Activated naive CD4-positive, alpha-beta T cell treated with anti-CD3 and anti-CD28 coated beads, Interleukin-2, amount 50 U/mL, for 72 hours (primary cell): ENCODE measurements around the gene CACUL1. TPM values are rescaled to one million over a fixed set of nuclear protein-coding genes. Genes with fewer than 3 reads are reported as not detected.
A peak's percentile ranks its signal among the peaks of the same experiment; 100 is the strongest.
"Not testable (repeated sequence)": the region's sequence is repeated elsewhere in the genome, so short reads cannot be mapped to it uniquely, and the experiment has no call there.

Experiments
- ATAC-seq, 2 donors: fragments of 150-1000 bp; cut with Tn5 transposase; 2 replicates each; pipeline ENCODE4 v1.10.0; 2021; ENCODE audit warnings: mild to moderate bottlenecking in 2 of 2, moderate library complexity in 2 of 2
- DNase-seq, 2 donors: peaks; one replicate each; pipeline ENCODE4 v3.0.0; 2021 to 2022; ENCODE audit warnings: low spot score in 2 of 2
- H3K27ac Mint-ChIP-seq, 2 donors: one replicate each; pipeline ENCODE4 v1.8.0; 2022; ENCODE audit warnings: mild to moderate bottlenecking in 2 of 2, mixed read lengths in 2 of 2
- H3K36me3 Mint-ChIP-seq, 2 donors: one replicate each; pipeline ENCODE4 v1.8.0; 2022; ENCODE audit warnings: mixed read lengths in 2 of 2
- H3K9me3 Mint-ChIP-seq, 2 donors: one replicate each; pipeline ENCODE4 v1.8.0; 2022; ENCODE audit warnings: mixed read lengths in 2 of 2
- total RNA-seq, 2 donors: library from RNA; stranded (reverse); gene quantifications; one replicate each; pipeline ENCODE4 v1.2.3, GENCODE V29; 2022

Gene CACUL1
- 10 to 100 TPM; 22.5 to 29.4 TPM for total RNA-seq

DNA sequence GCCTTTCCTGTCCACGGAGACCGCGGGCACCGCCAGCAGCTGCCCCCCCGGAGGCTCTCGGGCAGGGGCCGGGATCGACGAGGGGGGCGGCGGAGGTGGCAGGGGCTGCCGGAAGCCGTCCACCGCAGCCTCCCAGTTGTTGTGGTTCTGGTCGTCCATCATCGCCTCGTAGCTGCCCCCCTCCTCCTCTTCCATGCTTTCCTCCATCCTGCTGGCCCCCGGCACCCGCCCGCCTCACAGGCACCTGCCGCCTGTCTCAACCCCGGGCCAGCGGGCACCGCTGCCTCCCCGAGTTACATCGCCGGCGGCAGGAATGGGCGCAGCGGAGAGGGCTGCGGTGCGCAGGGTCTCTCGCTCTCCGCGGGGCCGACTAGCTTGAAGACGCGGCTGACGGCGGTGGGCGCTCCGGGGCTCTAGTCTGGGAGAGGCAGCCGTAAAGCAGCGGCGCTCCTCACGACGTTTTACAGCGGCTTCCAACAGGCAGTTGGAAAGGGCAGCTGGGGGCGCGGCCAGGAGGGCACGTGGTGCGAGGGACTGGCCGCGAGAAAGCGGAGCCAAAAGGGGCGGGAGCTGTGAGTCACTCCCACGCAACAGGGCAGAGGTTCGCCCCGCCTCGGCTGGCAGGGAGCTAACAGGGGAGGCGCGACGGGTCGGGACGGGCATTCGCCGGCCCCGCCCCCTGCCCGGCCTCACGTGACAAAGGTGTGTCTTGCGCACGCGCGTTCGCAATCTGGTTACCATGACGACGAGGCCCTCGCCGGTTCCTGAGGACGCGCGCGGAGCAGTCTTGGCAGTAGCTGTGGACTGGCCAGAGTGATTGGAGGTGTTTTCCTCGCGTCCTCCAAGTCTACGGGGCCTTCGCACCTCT is at the start of gene CACUL1:
Gene CACUL1 (minus strand): TSS at position 415 of the 868 bp plus-strand sequence. CDS start 208 bp downstream, at position 207.
- peak; percentile 96 to 99 for ATAC-seq
- no peaks in the 10 kb centered on the region for H3K9me3 Mint-ChIP-seq
- H3K36me3 Mint-ChIP-seq: peaks cover 8% of the 10 kb centered on the region in 2 donors
- H3K27ac Mint-ChIP-seq: peak within 1 kb of the TSS; percentile 94 to 97
- DNase-seq: peak; percentile 99 to 100

GRCh38 chr10:118804262-118804773 is 49.5 kb upstream of the CACUL1 start:
- ATAC-seq: no peak
- no peaks in the 10 kb centered on the region for H3K9me3 Mint-ChIP-seq
- no peak for DNase-seq
- no peaks in the 10 kb centered on the region for H3K36me3 Mint-ChIP-seq
- H3K27ac Mint-ChIP-seq: no peak overlapping the region

DNA sequence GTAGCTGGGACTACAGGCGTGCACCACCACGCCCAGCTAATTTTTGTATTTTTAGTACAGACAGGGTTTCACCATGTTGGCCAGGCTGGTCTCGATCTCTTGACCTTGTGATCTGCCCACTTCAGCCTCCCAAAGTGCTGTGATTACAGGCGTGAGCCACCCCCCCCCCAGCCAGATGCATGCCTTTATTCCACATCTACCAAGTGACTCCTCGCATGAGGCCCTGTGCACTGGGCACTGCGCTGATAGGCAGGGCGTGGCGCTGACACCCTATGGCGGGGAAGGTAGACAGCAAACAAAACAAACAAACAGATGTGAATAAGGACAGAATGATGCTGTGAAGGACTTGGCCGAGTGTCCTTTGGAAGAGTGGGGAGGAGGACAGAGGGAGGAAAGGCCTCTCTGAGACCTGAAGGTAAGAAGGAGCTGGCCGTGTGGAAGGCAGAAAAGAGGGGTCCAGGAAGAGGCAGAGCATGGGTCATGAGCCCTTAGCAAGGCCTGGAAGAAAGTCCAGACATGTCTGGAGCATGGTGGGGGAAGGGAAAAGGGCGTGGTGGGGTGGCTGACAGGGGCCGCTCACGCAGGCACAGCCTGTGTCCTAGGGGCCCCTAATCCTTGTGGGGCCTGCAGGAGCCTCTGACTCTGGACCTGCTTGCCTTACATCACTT is 47.5 kb upstream of the CACUL1 start:
- peak in 1 of 2 donors; percentile 25 for DNase-seq
- no peaks in the 10 kb centered on the region for H3K36me3 Mint-ChIP-seq
- peak overlapping the region in 1 of 2 donors; percentile 2 for H3K27ac Mint-ChIP-seq
- ATAC-seq: no peak
- H3K9me3 Mint-ChIP-seq: no peaks in the 10 kb centered on the region

- no peaks in the 10 kb centered on the region for H3K36me3 Mint-ChIP-seq
- DNase-seq: peak in 1 of 2 donors; percentile 28
- H3K9me3 Mint-ChIP-seq: no peaks in the 10 kb centered on the region
- H3K27ac Mint-ChIP-seq: no peak overlapping the region
- ATAC-seq: no peak
These were observed 46.1 kb upstream of the CACUL1 start for GRCh38 chr10:118800920-118801319.

GRCh38 chr10:118799777-118800176 is 45.0 kb upstream of the CACUL1 start:
- peak; percentile 43 to 61 for ATAC-seq
- no peaks in the 10 kb centered on the region for H3K36me3 Mint-ChIP-seq

GRCh38 chr10:118798231-118798662 is 43.5 kb upstream of the CACUL1 start:
- DNase-seq (peak in 1 of 2 donors; percentile 28), ATAC-seq (no peak)
- Mint-ChIP-seq H3K9me3 (no peaks in the 10 kb centered on the region), H3K36me3 (no peaks in the 10 kb centered on the region), H3K27ac (no peak overlapping the region)

More at GRCh38 chr10:118799777-118800176, 45.0 kb upstream of the CACUL1 start:
- no peak for DNase-seq
- Mint-ChIP-seq H3K9me3 (no peaks in the 10 kb centered on the region), H3K27ac (no peak overlapping the region)

GRCh38 chr10:118794971-118795370 is 40.2 kb upstream of the CACUL1 start:
- H3K27ac Mint-ChIP-seq, H3K9me3 Mint-ChIP-seq, ATAC-seq, H3K36me3 Mint-ChIP-seq, DNase-seq: not testable (repeated sequence)

DNA sequence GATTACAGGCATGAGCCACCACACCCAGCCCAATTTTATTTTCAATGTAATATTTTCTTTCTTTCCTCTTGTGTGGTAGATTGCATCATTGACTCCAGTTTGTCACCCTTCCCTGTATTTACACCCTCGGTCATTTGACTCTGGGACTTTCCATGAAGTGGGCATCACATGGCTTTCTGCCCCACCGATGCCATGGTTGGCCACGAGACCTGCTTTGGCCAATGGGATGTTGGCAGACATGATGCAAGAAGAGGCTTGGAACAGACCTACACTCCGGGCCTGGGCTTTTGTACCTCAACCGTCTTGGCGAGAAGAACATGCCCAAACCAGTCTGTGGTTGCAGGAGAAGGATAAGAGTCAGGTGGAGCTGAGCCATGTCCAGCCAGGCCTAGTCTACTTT is 38.8 kb upstream of the CACUL1 start:
- DNase-seq (no peak), ATAC-seq (no peak)
- Mint-ChIP-seq H3K9me3 (no peaks in the 10 kb centered on the region), H3K36me3 (no peaks in the 10 kb centered on the region), H3K27ac (no peak overlapping the region)

DNA sequence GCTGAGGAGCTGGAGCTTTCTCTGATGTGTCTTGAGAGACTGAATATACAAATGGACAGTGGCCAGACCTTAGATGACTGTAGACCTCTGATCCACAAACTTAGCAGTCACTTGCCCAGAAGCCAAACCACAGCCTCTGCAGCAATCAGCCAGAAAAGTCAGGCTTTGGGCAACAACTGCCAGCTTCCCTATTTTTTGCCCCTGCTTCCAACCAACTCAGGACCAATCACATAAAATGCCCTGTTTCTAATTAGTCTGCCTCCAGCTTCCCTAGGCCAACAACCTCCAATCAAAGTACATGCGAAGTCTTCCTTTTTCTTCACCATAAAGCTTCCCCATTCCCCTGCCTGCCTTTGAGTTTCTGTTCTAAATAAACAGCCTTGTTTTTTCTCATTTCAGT is 37.8 kb upstream of the CACUL1 start:
- ATAC-seq (no peak), DNase-seq (no peak)
- H3K36me3 Mint-ChIP-seq: no peaks in the 10 kb centered on the region
- H3K9me3 Mint-ChIP-seq: no peaks in the 10 kb centered on the region
- no peak overlapping the region for H3K27ac Mint-ChIP-seq

- no peak for ATAC-seq
These were observed 35.3 kb upstream of the CACUL1 start for GRCh38 chr10:118790058-118790457.

GRCh38 chr10:118785551-118785950 is 30.8 kb upstream of the CACUL1 start:
- no peak for ATAC-seq
- no peaks in the 10 kb centered on the region for H3K9me3 Mint-ChIP-seq

More at GRCh38 chr10:118790058-118790457, 35.3 kb upstream of the CACUL1 start:
- DNase-seq: no peak
- H3K27ac Mint-ChIP-seq: no peak overlapping the region
- no peaks in the 10 kb centered on the region for H3K36me3 Mint-ChIP-seq
- H3K9me3 Mint-ChIP-seq: no peaks in the 10 kb centered on the region

GRCh38 chr10:118783776-118784545 is 29.2 kb upstream of the CACUL1 start:
- H3K27ac Mint-ChIP-seq: no peak overlapping the region
- ATAC-seq: no peak

More at GRCh38 chr10:118785551-118785950, 30.8 kb upstream of the CACUL1 start:
- Mint-ChIP-seq H3K36me3 (no peaks in the 10 kb centered on the region), H3K27ac (no peak overlapping the region)
- DNase-seq: no peak

GRCh38 chr10:118782916-118783465 is 28.2 kb upstream of the CACUL1 start:
- H3K36me3 Mint-ChIP-seq, DNase-seq, H3K27ac Mint-ChIP-seq, ATAC-seq: not testable (repeated sequence)
- H3K9me3 Mint-ChIP-seq: peaks cover under 1 to 10% of the 10 kb centered on the region in 2 donors

More at GRCh38 chr10:118783776-118784545, 29.2 kb upstream of the CACUL1 start:
- Mint-ChIP-seq H3K9me3 (peaks cover 0 to 7% of the 10 kb centered on the region in 2 donors), H3K36me3 (peaks cover 0 to 6% of the 10 kb centered on the region in 2 donors)
- DNase-seq: no peak

- Mint-ChIP-seq H3K36me3 (peaks cover 7 to 17% of the 10 kb centered on the region in 2 donors), H3K27ac (no peak overlapping the region), H3K9me3 (peaks cover 10 to 20% of the 10 kb centered on the region in 2 donors)
- DNase-seq (no peak), ATAC-seq (no peak)
These were observed 26.8 kb upstream of the CACUL1 start for GRCh38 chr10:118781541-118781940.

DNA sequence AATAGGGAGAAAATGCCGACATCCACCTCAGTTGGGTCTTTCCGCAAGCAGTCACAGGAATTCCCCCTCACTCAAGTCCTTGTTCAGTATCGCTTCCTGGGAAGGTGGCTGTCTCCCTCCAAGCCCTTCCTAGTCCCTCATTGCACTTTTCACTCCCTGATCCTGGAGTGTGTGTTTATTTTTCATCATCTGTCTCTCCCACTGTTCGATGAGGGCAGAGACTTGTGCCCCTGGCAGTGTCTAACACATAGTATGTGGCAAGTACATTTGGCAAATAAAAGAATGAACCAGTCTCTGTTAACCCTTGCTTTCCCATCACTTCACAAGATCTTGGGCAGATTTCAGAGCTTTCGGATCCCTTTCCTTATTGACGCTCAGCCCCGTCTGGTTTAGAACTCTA is 24.0 kb upstream of the CACUL1 start:
- peaks cover 10 to 20% of the 10 kb centered on the region in 2 donors for H3K9me3 Mint-ChIP-seq
- peaks cover 8 to 25% of the 10 kb centered on the region in 2 donors for H3K36me3 Mint-ChIP-seq
- ATAC-seq: no peak
- DNase-seq: no peak
- H3K27ac Mint-ChIP-seq: no peak overlapping the region

GRCh38 chr10:118776960-118777359 is 22.2 kb upstream of the CACUL1 start:
- peaks cover 10 to 20% of the 10 kb centered on the region in 2 donors for H3K9me3 Mint-ChIP-seq
- DNase-seq (no peak), ATAC-seq (no peak)
- H3K27ac Mint-ChIP-seq: no peak overlapping the region
- H3K36me3 Mint-ChIP-seq: peaks cover 8 to 25% of the 10 kb centered on the region in 2 donors
